ENCODE data around the gene DPEP2. TPM values are rescaled to one million over a fixed set of nuclear protein-coding genes. Genes with fewer than 3 reads are reported as not detected.

The DPEP2 gene
- total and polyA plus RNA-seq, 2 experiments from 2014 or later: not detected

GRCh38 chr16:67969254-67970039, 29.8 kb downstream of the DPEP2 start:
- H3K4me1 ChIP-seq (ENCODE audit: insufficient read depth): peaks cover 24% of the 10 kb centered on the region
- H3K9me3 ChIP-seq (ENCODE audit: low read depth): no peaks in the 10 kb centered on the region
- H2AFZ ChIP-seq: peak overlapping the region; percentile 43
- no peak for TF ChIP-seq CTCF (IDR thresholded peaks at IDR 0.05; ENCODE audit: poor library complexity)
- TF ChIP-seq EZH2phosphoT487 (IDR thresholded peaks at IDR 0.05; ENCODE audit: low read depth, severe bottlenecking, unreplicated experiment): no peak
- TF ChIP-seq EZH2 (IDR thresholded peaks at IDR 0.05; ENCODE audit: borderline replicate concordance): no peak
- 56% methylated on average over 35 of the region's 40 CpGs for WGBS (ENCODE audit: low lambda C conversion rate, missing lambda C conversion rate)
- H3K4me2 ChIP-seq: peak overlapping the region; percentile 96
- peak; percentile 46 for DNase-seq (ENCODE audit: low spot score)
- H3K27ac ChIP-seq: peak overlapping the region; percentile 95
- no peaks in the 10 kb centered on the region for H3K9me2 ChIP-seq (replicated peaks; ENCODE audit: insufficient read depth)
- H3K79me2 ChIP-seq: peaks cover 38% of the 10 kb centered on the region
- peak overlapping the region; percentile 94 for H3K4me3 ChIP-seq
- no peaks in the 10 kb centered on the region for H3K36me3 ChIP-seq (replicated peaks; ENCODE audit: insufficient read depth, low read depth)
- H3K27me3 ChIP-seq: no peaks in the 10 kb centered on the region
- peaks cover 22% of the 10 kb centered on the region for H4K20me1 ChIP-seq (ENCODE audit: insufficient read depth, poor library complexity, severe bottlenecking)

GRCh38 chr16:67968400-67969253, 30.7 kb downstream of the DPEP2 start, which contains the start of gene SLC12A4:
TSS of gene SLC12A4 (minus strand) at chr16:67968637. CDS start at chr16:67968553, 84 bp downstream.
- Histone ChIP-seq H3K79me2 (peaks cover 46% of the 10 kb centered on the region), H3K9me2 (replicated peaks; ENCODE audit: insufficient read depth) (no peaks in the 10 kb centered on the region), H3K27ac (peak within 1 kb of the TSS; percentile 95), H3K36me3 (replicated peaks; ENCODE audit: insufficient read depth, low read depth) (no peaks in the 10 kb centered on the region), H3K9me3 (ENCODE audit: low read depth) (no peaks in the 10 kb centered on the region), H3K27me3 (no peaks in the 10 kb centered on the region), H3K4me2 (peak within 1 kb of the TSS; percentile 96), H3K4me1 (ENCODE audit: insufficient read depth) (peaks cover 24% of the 10 kb centered on the region), H3K4me3 (peak within 1 kb of the TSS; percentile 94), H2AFZ (peak within 1 kb of the TSS; percentile 77), H4K20me1 (ENCODE audit: insufficient read depth, poor library complexity, severe bottlenecking) (peaks cover 29% of the 10 kb centered on the region)
- peak; percentile 94 for DNase-seq (ENCODE audit: low spot score)
- 21% methylated on average over 32 of the region's 78 CpGs for WGBS (ENCODE audit: low lambda C conversion rate, missing lambda C conversion rate)
- TF ChIP-seq EZH2phosphoT487 (IDR thresholded peaks at IDR 0.05; ENCODE audit: low read depth, severe bottlenecking, unreplicated experiment) (no peak), CTCF (IDR thresholded peaks at IDR 0.05; ENCODE audit: poor library complexity) (no peak), EZH2 (IDR thresholded peaks at IDR 0.05; ENCODE audit: borderline replicate concordance) (no peak)

- DNase-seq (ENCODE audit: low spot score): peak; percentile 74
- peaks cover 24% of the 10 kb centered on the region for H3K4me1 ChIP-seq (ENCODE audit: insufficient read depth)
- H3K9me2 ChIP-seq (replicated peaks; ENCODE audit: insufficient read depth): no peaks in the 10 kb centered on the region
- H4K20me1 ChIP-seq (ENCODE audit: insufficient read depth, poor library complexity, severe bottlenecking): peaks cover 35% of the 10 kb centered on the region
- 2% methylated on average over 19 of the region's 45 CpGs for WGBS (ENCODE audit: low lambda C conversion rate, missing lambda C conversion rate)
- H3K79me2 ChIP-seq: peaks cover 53% of the 10 kb centered on the region
- no peaks in the 10 kb centered on the region for H3K27me3 ChIP-seq
- H3K4me2 ChIP-seq: peak overlapping the region; percentile 96
- peak overlapping the region; percentile 94 for H3K4me3 ChIP-seq
- H3K9me3 ChIP-seq (ENCODE audit: low read depth): no peaks in the 10 kb centered on the region
- H2AFZ ChIP-seq: peak overlapping the region; percentile 77
- H3K36me3 ChIP-seq (replicated peaks; ENCODE audit: insufficient read depth, low read depth): no peaks in the 10 kb centered on the region
- TF ChIP-seq EZH2phosphoT487 (IDR thresholded peaks at IDR 0.05; ENCODE audit: low read depth, severe bottlenecking, unreplicated experiment) (no peak), CTCF (IDR thresholded peaks at IDR 0.05; ENCODE audit: poor library complexity) (no peak), EZH2 (IDR thresholded peaks at IDR 0.05; ENCODE audit: borderline replicate concordance) (no peak)
- peak overlapping the region; percentile 95 for H3K27ac ChIP-seq
These were observed 31.3 kb downstream of the DPEP2 start for GRCh38 chr16:67967958-67968399.

All from hepatocyte (in vitro differentiated cells).